Colonic mucosa (tissue), 4 donors: ENCODE results near the gene STAT1. TPM values are rescaled to one million over a fixed set of nuclear protein-coding genes. Genes with fewer than 3 reads are reported as not detected.
A peak's percentile ranks its signal among the peaks of the same experiment; 100 is the strongest.

ENCODE experiments used
- DNase-seq: peaks from one replicate; pipeline ENCODE4 v3.0.0-alpha.2; 2020
- H3K27ac ChIP-seq: fragments of 200-600 bp; one replicate; pipeline ENCODE4 v1.8.0; 2021
- H3K27me3 ChIP-seq: fragments of 200-600 bp; one replicate; pipeline ENCODE4 v1.8.0; 2021
- H3K36me3 ChIP-seq: fragments of 200-600 bp; one replicate; pipeline ENCODE4 v1.8.0; 2021
- H3K4me1 ChIP-seq: fragments of 200-600 bp; one replicate; pipeline ENCODE4 v1.8.0; 2021; ENCODE audit warnings: mild to moderate bottlenecking
- H3K4me3 ChIP-seq: fragments of 200-600 bp; one replicate; pipeline ENCODE4 v1.8.0; 2021
- H3K9ac ChIP-seq, 2 donors: one replicate each; pipeline ENCODE4 v1.7.0; 2013; ENCODE audit warnings: control low read depth in 2 of 2, low read depth in 2 of 2, low read length in 2 of 2
- H3K9me3 ChIP-seq: fragments of 200-600 bp; one replicate; pipeline ENCODE4 v1.8.0; 2021
- CTCF ChIP-seq: fragments of 200-600 bp; IDR thresholded peaks from one replicate; pipeline ENCODE4 v1.8.0; 2022; ENCODE audit warnings: antibody characterized with exemption, mild to moderate bottlenecking
- intact Hi-C: fragments of 100-400 bp; cut with DNase I; formaldehyde crosslinking; loops from one replicate; pipeline ENCODE4 v1.14.1; 2022
- total RNA-seq, 2 donors: library from RNA; stranded (reverse); fragmentation: NEBNext Ultra II Directional in 1 of 2; extraction: Animal tissue kit (Norgen Biotek cat#: 25700) in 1 of 2; gene quantifications; one replicate each; pipeline ENCODE4 v1.2.1, GENCODE V29; 2021
- donor health status: healthy.
- donor health status: DM: no; HTN: no; CAD: no.
- donor health status: DM: no; HTN: no; CAD: no.

STAT1 gene
- total RNA-seq, 2 donors from 2014 or later = 52.7 to 58.3 TPM

- no peak for DNase-seq
- Histone ChIP-seq H3K36me3 (no peaks in the 10 kb centered on the region), H3K27me3 (no peaks in the 10 kb centered on the region), H3K4me1 (no peaks in the 10 kb centered on the region), H3K27ac (no peak overlapping the region), H3K9ac (no peak overlapping the region), H3K9me3 (no peaks in the 10 kb centered on the region), H3K4me3 (no peak overlapping the region)
- intact Hi-C loops = loop anchor here (5.0 to 10.0 kb wide), 2 partner anchors 104 to 462 kb away; no protein-coding TSS in a partner anchor
- TF ChIP-seq CTCF = no peak
Measured at GRCh38 chr2:191053256-191053655, 39.3 kb upstream of the STAT1 start.

GRCh38 chr2:191051825-191052778, 38.1 kb upstream of the STAT1 start:
- TF ChIP-seq CTCF = peak; percentile 65
- no peak for DNase-seq
- Histone ChIP-seq H3K27me3 (no peaks in the 10 kb centered on the region), H3K4me3 (no peak overlapping the region), H3K27ac (no peak overlapping the region), H3K36me3 (no peaks in the 10 kb centered on the region), H3K9me3 (no peaks in the 10 kb centered on the region), H3K9ac (no peak overlapping the region), H3K4me1 (no peaks in the 10 kb centered on the region)
- intact Hi-C loops = loop anchor here (5.0 to 10.0 kb wide), 2 partner anchors 105 to 463 kb away; no protein-coding TSS in a partner anchor

GRCh38 chr2:191051177-191051576, 37.2 kb upstream of the STAT1 start:
- Histone ChIP-seq H3K9ac (no peak overlapping the region), H3K4me3 (no peak overlapping the region), H3K36me3 (no peaks in the 10 kb centered on the region), H3K27ac (no peak overlapping the region), H3K9me3 (no peaks in the 10 kb centered on the region), H3K27me3 (no peaks in the 10 kb centered on the region), H3K4me1 (no peaks in the 10 kb centered on the region)
- DNase-seq = no peak
- intact Hi-C loops = loop anchor here (5.0 to 10.0 kb wide), 2 partner anchors 106 to 464 kb away; no protein-coding TSS in a partner anchor
- no peak for TF ChIP-seq CTCF

GRCh38 chr2:191050640-191050987, 36.6 kb upstream of the STAT1 start:
- Histone ChIP-seq H3K4me3 (no peak overlapping the region), H3K36me3 (no peaks in the 10 kb centered on the region), H3K4me1 (no peaks in the 10 kb centered on the region), H3K9me3 (no peaks in the 10 kb centered on the region), H3K27me3 (no peaks in the 10 kb centered on the region), H3K27ac (no peak overlapping the region), H3K9ac (no peak overlapping the region)
- no peak for DNase-seq
- intact Hi-C loops = loop anchor here (5.0 to 10.0 kb wide), 2 partner anchors 107 to 464 kb away; no protein-coding TSS in a partner anchor
- TF ChIP-seq CTCF = no peak

- Histone ChIP-seq H3K9me3 (no peaks in the 10 kb centered on the region), H3K36me3 (no peaks in the 10 kb centered on the region), H3K27ac (no peak overlapping the region), H3K9ac (no peak overlapping the region), H3K4me3 (no peak overlapping the region), H3K4me1 (no peaks in the 10 kb centered on the region), H3K27me3 (no peaks in the 10 kb centered on the region)
- no peak for DNase-seq
- TF ChIP-seq CTCF = no peak
- intact Hi-C loops = loop anchor here (5.0 to 10.0 kb wide), 2 partner anchors 107 to 465 kb away; no protein-coding TSS in a partner anchor
Measured at GRCh38 chr2:191049728-191050639, 36.0 kb upstream of the STAT1 start.
